Measurements from ENCODE around the gene VPREB3. TPM values are rescaled to one million over a fixed set of nuclear protein-coding genes. Genes with fewer than 3 reads are reported as not detected.

VPREB3 gene
- total and polyA plus RNA-seq, 9 donors, result 2.8 TPM; not detected in 8

DNA sequence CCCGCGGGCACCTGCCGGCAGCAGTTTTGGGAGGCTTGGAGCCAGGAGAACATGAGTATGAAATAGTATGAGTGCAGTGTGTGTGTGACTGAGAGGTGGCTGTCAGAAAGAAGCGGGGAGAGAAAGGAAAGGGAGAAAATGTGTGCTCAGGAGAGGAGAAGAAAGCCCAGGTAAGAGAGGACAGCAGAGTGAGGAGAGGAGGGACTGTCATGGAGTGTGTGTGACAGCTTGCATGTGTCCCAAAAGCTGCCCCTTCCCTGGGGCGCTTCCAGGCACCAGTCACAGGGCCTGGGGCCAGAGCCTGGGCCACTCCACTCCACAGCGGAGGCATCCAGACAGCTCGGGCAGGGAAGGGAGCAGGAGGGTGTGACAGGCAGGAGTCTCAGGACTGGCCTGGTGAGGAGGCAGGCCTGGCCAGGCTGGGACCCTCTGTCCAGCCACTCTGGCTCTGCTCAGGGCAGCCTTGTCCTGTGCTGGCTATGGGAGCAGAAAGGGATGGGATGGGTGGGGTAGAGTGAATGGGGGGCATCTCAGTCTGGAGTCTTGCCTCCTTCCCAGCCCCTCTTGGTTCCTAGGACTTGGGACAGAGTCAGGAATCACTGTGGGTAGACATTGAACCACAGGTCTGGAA lies 19.4 kb upstream of the VPREB3 start:
- H3K27me3 ChIP-seq, result no peaks in the 10 kb centered on the region
- DNase-seq, result no peak
- peak overlapping the region; percentile 42 for H3K4me3 ChIP-seq
- 50 to 58% (median 56%) methylated on average over 7 of the region's 7 CpGs for WGBS, 3 donors
- H3K4me1 ChIP-seq (ENCODE audit: insufficient read depth), result peaks cover 13% of the 10 kb centered on the region
- intact Hi-C loops (cut with DNase I), result no loop called here
- H3K36me3 ChIP-seq, result no peaks in the 10 kb centered on the region
- TF ChIP-seq POLR2A (IDR thresholded peaks at IDR 0.05) (no peak), EP300 (IDR thresholded peaks at IDR 0.05) (no peak), CTCF (IDR thresholded peaks at IDR 0.05) (no peak)
- H3K9me3 ChIP-seq, result no peaks in the 10 kb centered on the region
- H3K27ac ChIP-seq, result no peak overlapping the region

- no peaks in the 10 kb centered on the region for H3K9me3 ChIP-seq
- peak; percentile 58 to 79 (median 67) for DNase-seq
- WGBS, 3 donors, result 2 to 10% (median 3%) methylated on average over 29 to 79 of the region's 79 CpGs
- H3K27me3 ChIP-seq, result no peaks in the 10 kb centered on the region
- H3K27ac ChIP-seq, result peak within 1 kb of the TSS in 1 of 2 donors; percentile 23
- intact Hi-C loops (cut with DNase I), result no loop called here
- peak within 1 kb of the TSS; percentile 42 for H3K4me3 ChIP-seq
- no peak for TF ChIP-seq POLR2A (IDR thresholded peaks at IDR 0.05)
- TF ChIP-seq CTCF (IDR thresholded peaks at IDR 0.05), result no peak
- no peak for TF ChIP-seq EP300 (IDR thresholded peaks at IDR 0.05)
- H3K4me1 ChIP-seq (ENCODE audit: insufficient read depth), result peaks cover 16% of the 10 kb centered on the region
- H3K36me3 ChIP-seq, result no peaks in the 10 kb centered on the region
Measured at GRCh38 chr22:23772649-23773473, 18.6 kb upstream of the VPREB3 start, which contains the start of gene MMP11. Gene MMP11 (plus strand): TSS chr22:23772849. CDS start chr22:23772871, 22 bp downstream.

- Histone ChIP-seq H3K9me3 (no peaks in the 10 kb centered on the region), H3K4me1 (ENCODE audit: insufficient read depth) (peaks cover 16% of the 10 kb centered on the region), H3K36me3 (no peaks in the 10 kb centered on the region), H3K27ac (peak overlapping the region in 1 of 2 donors; percentile 23), H3K4me3 (peak overlapping the region; percentile 42), H3K27me3 (no peaks in the 10 kb centered on the region)
- DNase-seq, result no peak
- intact Hi-C loops (cut with DNase I), result no loop called here
- 4 to 13% (median 7%) methylated on average over 6 of the region's 6 CpGs for WGBS, 3 donors
- no peak for TF ChIP-seq POLR2A (IDR thresholded peaks at IDR 0.05)
- TF ChIP-seq EP300 (IDR thresholded peaks at IDR 0.05), result no peak
Measured at GRCh38 chr22:23772315-23772648, 18.1 kb upstream of the VPREB3 start.

GRCh38 chr22:23769321-23769965 lies 15.2 kb upstream of the VPREB3 start:
- peak in 1 of 5 donors; percentile 33 for DNase-seq
- no peaks in the 10 kb centered on the region for H3K27me3 ChIP-seq
- H3K4me3 ChIP-seq, result no peak overlapping the region
- H3K36me3 ChIP-seq, result no peaks in the 10 kb centered on the region
- no peak overlapping the region for H3K27ac ChIP-seq
- intact Hi-C loops (cut with DNase I), result loop anchor here (5.0 kb wide), 1 partner anchor 78 kb away; no protein-coding TSS in a partner anchor
- H3K9me3 ChIP-seq, result no peaks in the 10 kb centered on the region
- 72 to 86% (median 79%) methylated on average over 6 of the region's 6 CpGs for WGBS, 3 donors
- peaks cover 13% of the 10 kb centered on the region for H3K4me1 ChIP-seq (ENCODE audit: insufficient read depth)
- no peak for TF ChIP-seq POLR2A (IDR thresholded peaks at IDR 0.05)
- no peak for TF ChIP-seq CTCF (IDR thresholded peaks at IDR 0.05)
- TF ChIP-seq EP300 (IDR thresholded peaks at IDR 0.05), result no peak
